ENCODE results near the gene PCBP3.

DNA sequence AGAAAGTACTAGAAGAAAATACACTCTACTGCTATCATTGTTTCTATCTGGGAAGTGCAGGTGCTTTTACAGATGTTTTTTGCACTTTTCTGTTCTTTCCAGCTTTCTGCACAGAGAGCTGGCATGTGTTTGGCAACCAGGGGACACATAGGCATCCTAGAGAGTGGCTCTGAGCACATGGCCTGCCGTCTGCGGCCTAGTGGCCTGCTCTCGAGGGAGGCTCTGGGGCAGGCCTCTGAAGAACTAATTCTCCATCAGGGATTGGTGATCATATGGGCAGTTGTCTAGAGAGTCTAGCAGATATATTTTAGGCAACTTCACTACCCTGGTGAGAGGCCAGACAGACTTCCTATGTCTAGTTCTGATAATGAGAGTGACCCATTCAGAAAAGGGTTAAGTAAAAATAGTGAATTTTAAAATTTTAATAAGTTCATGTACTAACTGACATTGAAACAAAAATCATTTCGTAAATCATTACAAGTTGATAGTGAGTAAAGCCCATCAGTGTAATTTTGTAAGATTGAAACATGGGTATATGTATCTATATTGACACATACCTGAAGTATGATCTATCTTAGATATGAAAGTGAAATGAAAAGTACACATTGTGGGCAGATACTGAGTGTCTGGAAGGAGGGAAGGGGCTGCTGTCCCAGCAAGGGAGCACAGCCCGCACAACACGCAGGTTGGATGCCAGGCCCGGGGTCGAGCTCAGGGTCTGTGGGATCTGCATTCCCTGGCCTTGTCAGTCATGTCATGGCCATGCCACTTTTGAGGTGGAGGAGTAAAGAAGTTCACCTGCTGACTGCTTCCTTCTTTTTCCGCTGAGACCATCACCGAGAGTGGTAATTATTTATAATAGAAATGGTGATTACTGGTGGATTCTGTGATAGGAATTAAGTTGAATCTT is 79.8 kb downstream of the PCBP3 start:
- TF ChIP-seq, protein P1, sequence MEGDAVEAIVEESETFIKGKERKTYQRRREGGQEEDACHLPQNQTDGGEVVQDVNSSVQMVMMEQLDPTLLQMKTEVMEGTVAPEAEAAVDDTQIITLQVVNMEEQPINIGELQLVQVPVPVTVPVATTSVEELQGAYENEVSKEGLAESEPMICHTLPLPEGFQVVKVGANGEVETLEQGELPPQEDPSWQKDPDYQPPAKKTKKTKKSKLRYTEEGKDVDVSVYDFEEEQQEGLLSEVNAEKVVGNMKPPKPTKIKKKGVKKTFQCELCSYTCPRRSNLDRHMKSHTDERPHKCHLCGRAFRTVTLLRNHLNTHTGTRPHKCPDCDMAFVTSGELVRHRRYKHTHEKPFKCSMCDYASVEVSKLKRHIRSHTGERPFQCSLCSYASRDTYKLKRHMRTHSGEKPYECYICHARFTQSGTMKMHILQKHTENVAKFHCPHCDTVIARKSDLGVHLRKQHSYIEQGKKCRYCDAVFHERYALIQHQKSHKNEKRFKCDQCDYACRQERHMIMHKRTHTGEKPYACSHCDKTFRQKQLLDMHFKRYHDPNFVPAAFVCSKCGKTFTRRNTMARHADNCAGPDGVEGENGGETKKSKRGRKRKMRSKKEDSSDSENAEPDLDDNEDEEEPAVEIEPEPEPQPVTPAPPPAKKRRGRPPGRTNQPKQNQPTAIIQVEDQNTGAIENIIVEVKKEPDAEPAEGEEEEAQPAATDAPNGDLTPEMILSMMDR (IDR thresholded peaks at IDR 0.05; ENCODE audit: insufficient read depth, low read length) = no peak
- TF ChIP-seq, protein P2, sequence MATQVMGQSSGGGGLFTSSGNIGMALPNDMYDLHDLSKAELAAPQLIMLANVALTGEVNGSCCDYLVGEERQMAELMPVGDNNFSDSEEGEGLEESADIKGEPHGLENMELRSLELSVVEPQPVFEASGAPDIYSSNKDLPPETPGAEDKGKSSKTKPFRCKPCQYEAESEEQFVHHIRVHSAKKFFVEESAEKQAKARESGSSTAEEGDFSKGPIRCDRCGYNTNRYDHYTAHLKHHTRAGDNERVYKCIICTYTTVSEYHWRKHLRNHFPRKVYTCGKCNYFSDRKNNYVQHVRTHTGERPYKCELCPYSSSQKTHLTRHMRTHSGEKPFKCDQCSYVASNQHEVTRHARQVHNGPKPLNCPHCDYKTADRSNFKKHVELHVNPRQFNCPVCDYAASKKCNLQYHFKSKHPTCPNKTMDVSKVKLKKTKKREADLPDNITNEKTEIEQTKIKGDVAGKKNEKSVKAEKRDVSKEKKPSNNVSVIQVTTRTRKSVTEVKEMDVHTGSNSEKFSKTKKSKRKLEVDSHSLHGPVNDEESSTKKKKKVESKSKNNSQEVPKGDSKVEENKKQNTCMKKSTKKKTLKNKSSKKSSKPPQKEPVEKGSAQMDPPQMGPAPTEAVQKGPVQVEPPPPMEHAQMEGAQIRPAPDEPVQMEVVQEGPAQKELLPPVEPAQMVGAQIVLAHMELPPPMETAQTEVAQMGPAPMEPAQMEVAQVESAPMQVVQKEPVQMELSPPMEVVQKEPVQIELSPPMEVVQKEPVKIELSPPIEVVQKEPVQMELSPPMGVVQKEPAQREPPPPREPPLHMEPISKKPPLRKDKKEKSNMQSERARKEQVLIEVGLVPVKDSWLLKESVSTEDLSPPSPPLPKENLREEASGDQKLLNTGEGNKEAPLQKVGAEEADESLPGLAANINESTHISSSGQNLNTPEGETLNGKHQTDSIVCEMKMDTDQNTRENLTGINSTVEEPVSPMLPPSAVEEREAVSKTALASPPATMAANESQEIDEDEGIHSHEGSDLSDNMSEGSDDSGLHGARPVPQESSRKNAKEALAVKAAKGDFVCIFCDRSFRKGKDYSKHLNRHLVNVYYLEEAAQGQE (IDR thresholded peaks at IDR 0.05; ENCODE audit: insufficient replicate concordance, low read depth) = no peak
- TF ChIP-seq POLR2AphosphoS5 (IDR thresholded peaks at IDR 0.05; ENCODE audit: low read depth) = no peak
- TF ChIP-seq GABPA (IDR thresholded peaks at IDR 0.05; ENCODE audit: low read depth) = no peak
